BLaER1 treated with 17β-estradiol and CSF1 and Interleukin-3, amounts not matched to agents 10 nM and 100 nM (cell line): ENCODE data around the gene TMPRSS6.

Experiments
- H3K27ac ChIP-seq, 11 experiments: shearing (Covaris generic); formaldehyde crosslinking; 2 replicates each; pipeline ENCODE4 v1.8.1; 2022
- H3K27me3 ChIP-seq, 11 experiments: shearing (Covaris generic); formaldehyde crosslinking; 2 replicates each; pipeline ENCODE4 v1.8.1; 2022
- H3K36me3 ChIP-seq, 11 experiments: shearing (Covaris generic); formaldehyde crosslinking; 2 replicates each; pipeline ENCODE4 v1.8.1; 2022
- H3K4me1 ChIP-seq, 10 experiments: shearing (Covaris generic); formaldehyde crosslinking; 2 replicates each; pipeline ENCODE4 v1.8.1; 2022
- H3K4me2 ChIP-seq, 11 experiments: shearing (Covaris generic); formaldehyde crosslinking; 2 replicates each; pipeline ENCODE4 v1.8.1; 2022
- H3K4me3 ChIP-seq, 10 experiments: shearing (Covaris generic); formaldehyde crosslinking; 2 replicates each; pipeline ENCODE4 v1.8.1; 2022
- H3K9ac ChIP-seq, 11 experiments: shearing (Covaris generic); formaldehyde crosslinking; 2 replicates each; pipeline ENCODE4 v1.8.1; 2022
- H3K9me3 ChIP-seq, 11 experiments: shearing (Covaris generic); formaldehyde crosslinking; replicated peaks in 1 of 11; 2 replicates each; pipeline ENCODE4 v1.8.1; 2022
- H4K20me1 ChIP-seq, 11 experiments: shearing (Covaris generic); formaldehyde crosslinking; 2 replicates each; pipeline ENCODE4 v1.8.1; 2022
- Cebpa-rat ChIP-seq, 11 experiments: shearing (Covaris generic); IDR thresholded peaks; 2 replicates each; pipeline ENCODE4 v1.8.1; 2022

Gene TMPRSS6

DNA sequence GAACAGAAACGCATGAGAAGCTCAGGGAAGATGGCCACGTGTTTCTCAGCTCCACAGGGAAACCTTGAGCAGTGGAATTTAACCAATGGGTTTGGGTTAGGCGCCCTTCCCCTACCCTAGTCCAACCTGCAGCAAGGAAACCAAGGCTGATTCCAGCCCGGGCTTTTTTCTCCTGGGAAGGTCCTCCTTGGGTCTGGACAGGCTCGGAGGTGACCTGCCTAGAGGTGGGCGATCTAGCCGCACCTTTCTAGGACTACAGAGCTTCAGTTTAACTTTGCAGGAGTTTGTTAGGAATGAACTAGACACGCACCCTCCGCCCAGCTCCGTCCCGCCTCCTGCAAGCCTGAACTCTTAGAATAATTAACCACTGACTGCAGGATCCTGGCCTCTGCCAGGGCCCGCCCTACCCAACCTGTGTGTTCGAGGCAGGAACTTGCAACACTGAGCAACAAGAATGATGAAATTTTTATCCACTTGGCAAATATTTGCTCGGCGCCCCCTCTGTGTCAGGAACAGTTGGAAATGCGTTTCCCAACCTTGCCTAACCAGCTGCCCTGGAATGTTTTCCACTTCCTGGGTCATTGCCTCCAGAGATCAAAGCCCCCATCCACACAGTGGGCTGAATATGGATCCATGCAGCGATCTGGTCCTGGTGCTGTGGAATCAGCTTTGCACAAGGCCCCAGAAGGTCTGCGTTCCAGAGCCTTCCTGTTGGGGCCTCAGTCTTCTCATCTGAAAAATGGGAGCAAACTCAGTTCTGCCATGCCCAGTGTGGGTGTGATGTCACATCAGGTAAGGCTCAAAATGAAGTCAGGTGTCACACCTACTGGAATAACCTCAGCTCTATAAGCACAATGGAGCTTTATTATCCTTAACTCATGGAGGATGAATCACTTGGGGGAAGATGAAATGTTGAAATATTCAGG lies 76.7 kb downstream of the TMPRSS6 start:
- peak in 2 of 11 experiments; percentile 12 to 15; a peak in 1 of 22 replicates for TF ChIP-seq Cebpa-rat (IDR thresholded peaks at IDR 0.05)
- Histone ChIP-seq H3K36me3 (peaks cover 20 to 35% (median 29%) of the 10 kb centered on the region in 11 experiments), H3K4me1 (peaks cover 0 to 35% (median 8%) of the 10 kb centered on the region in 10 experiments; a peak in 10 of 20 replicates), H3K27ac (peak overlapping the region in 4 of 11 experiments; percentile 2 to 28 (median 4); a peak in 3 of 22 replicates), H4K20me1 (peaks cover 0 to 32% (median 9%) of the 10 kb centered on the region in 11 experiments; a peak in 12 of 22 replicates), H3K9ac (peak overlapping the region in 2 of 11 experiments; percentile 2 to 7; a peak in 1 of 22 replicates), H3K9me3 (no peaks in the 10 kb centered on the region), H3K4me3 (no peak overlapping the region), H3K4me2 (peak overlapping the region in 4 of 11 experiments; percentile 19 to 66 (median 48); a peak in 7 of 22 replicates), H3K27me3 (no peaks in the 10 kb centered on the region)

DNA sequence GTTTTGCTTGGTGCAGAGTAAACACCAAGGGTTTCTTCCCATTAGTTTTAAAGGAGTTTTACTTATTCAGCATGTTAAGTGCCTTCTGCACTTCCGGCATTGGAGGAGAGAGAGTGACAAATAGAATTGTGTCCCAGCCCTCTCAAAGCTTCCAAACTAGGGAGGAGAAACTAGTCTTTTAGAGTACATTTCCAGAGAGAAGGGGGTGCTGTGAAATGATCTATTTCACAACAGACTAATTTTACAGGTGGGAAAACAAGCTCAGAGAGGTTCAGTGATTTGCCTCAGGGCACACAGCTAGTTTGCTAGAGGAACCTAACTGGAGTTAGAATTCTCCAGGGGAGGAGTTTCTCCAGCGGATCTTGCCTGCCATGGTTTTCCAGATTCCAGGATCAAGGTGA lies 77.4 kb downstream of the TMPRSS6 start:
- Histone ChIP-seq H3K4me1 (peaks cover 0 to 35% (median 8%) of the 10 kb centered on the region in 10 experiments; a peak in 10 of 20 replicates), H3K4me3 (no peak overlapping the region), H3K9me3 (no peaks in the 10 kb centered on the region), H3K4me2 (peak overlapping the region in 4 of 11 experiments; percentile 19 to 66 (median 48); a peak in 7 of 22 replicates), H3K36me3 (peaks cover 27 to 42% (median 36%) of the 10 kb centered on the region in 11 experiments), H3K9ac (peak overlapping the region in 3 of 11 experiments; percentile 2 to 7 (median 7); a peak in 1 of 22 replicates), H4K20me1 (peaks cover 0 to 37% (median 10%) of the 10 kb centered on the region in 11 experiments; a peak in 13 of 22 replicates), H3K27ac (peak overlapping the region in 3 of 11 experiments; percentile 2 to 28 (median 4); a peak in 2 of 22 replicates), H3K27me3 (no peaks in the 10 kb centered on the region)
- no peak for TF ChIP-seq Cebpa-rat (IDR thresholded peaks at IDR 0.05)

DNA sequence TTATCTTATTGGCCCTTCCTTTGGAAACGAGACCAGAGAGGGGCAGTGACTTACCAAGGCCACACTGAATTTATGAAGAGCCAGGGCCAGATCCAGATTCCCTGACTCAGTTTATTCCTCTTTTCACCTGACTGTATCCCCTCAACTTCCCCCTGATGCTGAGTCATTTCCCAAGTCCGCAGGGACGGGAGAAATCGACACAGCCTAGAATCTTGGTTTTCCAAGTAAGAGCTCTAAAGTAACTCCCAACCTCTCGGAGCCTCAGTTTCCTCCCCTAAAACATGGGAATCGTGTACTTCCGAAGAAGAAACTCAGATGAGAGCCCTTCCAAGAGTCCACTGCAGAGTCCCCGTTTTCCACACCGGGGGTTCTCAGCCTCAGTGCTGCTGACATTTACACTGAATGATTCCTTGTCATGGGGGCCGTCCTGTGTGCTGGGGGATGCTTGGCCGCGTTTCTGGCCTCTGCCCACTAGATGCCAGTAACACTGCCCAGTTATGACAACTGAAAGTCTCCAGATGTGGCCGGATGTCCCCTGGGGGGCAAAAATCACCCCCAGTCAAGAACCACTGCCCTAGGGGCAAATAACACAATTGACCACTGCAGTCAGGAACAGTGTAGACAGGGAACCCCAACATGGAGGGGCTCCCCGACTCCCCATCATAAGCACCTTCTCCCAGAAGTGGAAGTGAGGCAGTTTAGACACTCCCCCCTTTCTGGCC lies 78.8 kb downstream of the TMPRSS6 start:
- H3K4me3 ChIP-seq, result no peak overlapping the region
- H3K4me2 ChIP-seq, result peak overlapping the region in 2 of 11 experiments; percentile 43 to 66; a peak in 1 of 22 replicates
- H3K9me3 ChIP-seq, result no peaks in the 10 kb centered on the region
- H4K20me1 ChIP-seq, result peaks cover 7 to 51% (median 19%) of the 10 kb centered on the region in 11 experiments; a peak in 16 of 22 replicates
- peak overlapping the region in 2 of 11 experiments; percentile 2 to 7; a peak in 2 of 22 replicates for H3K9ac ChIP-seq
- no peak for TF ChIP-seq Cebpa-rat (IDR thresholded peaks at IDR 0.05)
- no peaks in the 10 kb centered on the region for H3K27me3 ChIP-seq
- no peak overlapping the region for H3K27ac ChIP-seq
- peaks cover 0 to 35% (median 9%) of the 10 kb centered on the region in 10 experiments; a peak in 12 of 20 replicates for H3K4me1 ChIP-seq
- H3K36me3 ChIP-seq, result peaks cover 40 to 56% (median 50%) of the 10 kb centered on the region in 11 experiments

DNA sequence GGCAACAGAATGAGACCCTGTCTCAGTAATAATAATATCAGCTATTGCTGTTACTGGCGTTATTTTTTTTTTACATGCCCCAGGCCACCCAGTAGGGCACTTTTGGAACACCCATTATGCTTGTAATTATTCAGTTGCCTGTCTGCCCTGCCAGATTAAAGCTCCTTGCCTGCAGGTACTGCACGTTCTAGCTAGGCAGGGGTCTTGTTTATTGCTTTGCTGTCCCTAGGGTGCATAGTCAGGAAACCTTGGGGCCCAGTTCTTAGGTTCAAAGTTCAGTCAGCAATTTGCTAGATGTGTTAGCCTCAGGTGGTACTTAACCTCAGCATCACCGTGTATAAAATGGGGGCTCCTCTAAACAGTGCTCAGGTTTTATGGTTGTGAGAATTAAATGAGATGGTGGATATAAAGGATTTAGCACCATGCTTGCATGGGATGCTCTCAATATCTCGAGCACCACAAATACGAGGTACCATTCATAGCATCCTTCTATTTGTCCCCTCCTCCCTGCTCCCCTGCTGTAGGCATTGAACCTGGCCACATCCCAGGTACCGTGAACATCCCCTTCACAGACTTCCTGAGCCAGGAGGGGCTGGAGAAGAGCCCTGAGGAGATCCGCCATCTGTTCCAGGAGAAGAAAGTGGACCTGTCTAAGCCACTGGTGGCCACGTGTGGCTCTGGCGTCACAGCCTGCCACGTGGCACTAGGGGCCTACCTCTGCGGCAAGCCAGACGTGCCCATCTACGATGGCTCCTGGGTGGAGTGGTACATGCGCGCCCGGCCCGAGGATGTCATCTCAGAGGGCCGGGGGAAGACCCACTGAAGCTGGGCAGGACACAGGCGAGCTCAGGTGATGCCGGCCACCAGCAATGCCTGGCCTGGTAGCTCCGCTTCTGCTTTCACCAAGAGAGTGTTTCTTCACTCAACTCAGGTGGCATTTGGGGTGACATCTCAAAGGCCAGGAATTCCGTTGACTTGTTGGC lies 80.5 kb downstream of the TMPRSS6 start:
- Histone ChIP-seq H3K9me3 (no peaks in the 10 kb centered on the region), H3K36me3 (peaks cover 58 to 73% (median 67%) of the 10 kb centered on the region in 11 experiments), H3K4me3 (no peak overlapping the region), H3K27ac (no peak overlapping the region), H3K9ac (no peak overlapping the region; a peak in 1 of 22 replicates), H3K27me3 (no peaks in the 10 kb centered on the region), H4K20me1 (peaks cover 18 to 69% (median 35%) of the 10 kb centered on the region in 11 experiments; a peak in 17 of 22 replicates), H3K4me2 (no peak overlapping the region), H3K4me1 (peaks cover 0 to 35% (median 16%) of the 10 kb centered on the region in 10 experiments; a peak in 14 of 20 replicates)
- no peak for TF ChIP-seq Cebpa-rat (IDR thresholded peaks at IDR 0.05)

DNA sequence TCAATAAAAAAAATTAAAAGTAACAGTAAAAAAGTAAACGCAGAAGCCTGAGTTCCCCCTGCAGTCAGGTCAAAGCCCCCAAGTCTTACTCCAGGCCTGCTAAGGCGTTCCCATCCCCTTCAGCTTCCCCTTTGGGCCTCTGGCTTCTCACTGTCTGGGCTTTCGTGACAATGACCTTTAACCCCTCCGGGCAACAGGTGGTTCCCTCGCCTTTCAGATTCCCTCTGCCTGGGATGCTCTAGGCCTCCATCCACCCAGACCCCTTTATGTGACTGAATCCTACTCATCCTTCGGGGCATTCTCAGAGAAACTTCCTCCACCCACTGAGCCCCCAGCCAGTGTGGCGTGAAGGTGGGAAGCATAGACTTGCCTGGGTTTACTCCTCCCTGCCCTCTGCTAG lies 82.0 kb downstream of the TMPRSS6 start:
- no peak overlapping the region for H3K4me2 ChIP-seq
- no peaks in the 10 kb centered on the region for H3K9me3 ChIP-seq
- H3K27me3 ChIP-seq, result no peaks in the 10 kb centered on the region
- no peak for TF ChIP-seq Cebpa-rat (IDR thresholded peaks at IDR 0.05)
- peaks cover 24 to 83% (median 49%) of the 10 kb centered on the region in 11 experiments; a peak in 20 of 22 replicates for H4K20me1 ChIP-seq
- H3K27ac ChIP-seq, result no peak overlapping the region
- H3K9ac ChIP-seq, result 0 out of 22 replicates have a peak overlapping the region, but pooled peaks of 1 of the 11 experiments have one; percentile 19
- peaks cover 61 to 82% (median 73%) of the 10 kb centered on the region in 11 experiments for H3K36me3 ChIP-seq
- H3K4me3 ChIP-seq, result no peak overlapping the region
- peaks cover 0 to 27% (median 16%) of the 10 kb centered on the region in 10 experiments; a peak in 16 of 20 replicates for H3K4me1 ChIP-seq

DNA sequence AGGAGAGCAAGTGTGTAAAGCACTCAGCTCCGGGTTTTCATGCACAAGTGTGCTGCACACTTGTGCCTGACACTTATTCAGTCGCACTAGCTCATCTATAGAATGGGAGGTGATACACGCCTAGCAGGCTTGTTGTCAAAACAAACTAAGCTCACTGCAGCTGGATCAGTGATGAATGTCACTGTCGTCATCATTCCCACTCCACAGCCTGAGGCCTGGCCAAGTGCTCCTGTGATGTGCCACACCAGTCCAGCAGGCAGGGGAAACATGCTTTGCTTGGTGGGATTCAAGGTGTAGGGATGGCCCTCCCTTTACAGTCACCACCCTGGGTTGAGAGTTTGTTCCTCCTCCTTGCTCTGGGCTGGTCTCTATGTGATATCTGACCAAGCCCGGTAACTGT lies 83.2 kb downstream of the TMPRSS6 start:
- peaks cover 61 to 85% (median 73%) of the 10 kb centered on the region in 11 experiments for H3K36me3 ChIP-seq
- no peak overlapping the region for H3K9ac ChIP-seq
- no peak overlapping the region for H3K27ac ChIP-seq
- no peaks in the 10 kb centered on the region for H3K9me3 ChIP-seq
- no peak overlapping the region for H3K4me3 ChIP-seq
- no peak overlapping the region for H3K4me2 ChIP-seq
- peaks cover 30 to 89% (median 55%) of the 10 kb centered on the region in 11 experiments; a peak in 20 of 22 replicates for H4K20me1 ChIP-seq
- peaks cover 11 to 29% (median 22%) of the 10 kb centered on the region in 10 experiments; a peak in 19 of 20 replicates for H3K4me1 ChIP-seq
- no peaks in the 10 kb centered on the region for H3K27me3 ChIP-seq
- TF ChIP-seq Cebpa-rat (IDR thresholded peaks at IDR 0.05), result no peak

DNA sequence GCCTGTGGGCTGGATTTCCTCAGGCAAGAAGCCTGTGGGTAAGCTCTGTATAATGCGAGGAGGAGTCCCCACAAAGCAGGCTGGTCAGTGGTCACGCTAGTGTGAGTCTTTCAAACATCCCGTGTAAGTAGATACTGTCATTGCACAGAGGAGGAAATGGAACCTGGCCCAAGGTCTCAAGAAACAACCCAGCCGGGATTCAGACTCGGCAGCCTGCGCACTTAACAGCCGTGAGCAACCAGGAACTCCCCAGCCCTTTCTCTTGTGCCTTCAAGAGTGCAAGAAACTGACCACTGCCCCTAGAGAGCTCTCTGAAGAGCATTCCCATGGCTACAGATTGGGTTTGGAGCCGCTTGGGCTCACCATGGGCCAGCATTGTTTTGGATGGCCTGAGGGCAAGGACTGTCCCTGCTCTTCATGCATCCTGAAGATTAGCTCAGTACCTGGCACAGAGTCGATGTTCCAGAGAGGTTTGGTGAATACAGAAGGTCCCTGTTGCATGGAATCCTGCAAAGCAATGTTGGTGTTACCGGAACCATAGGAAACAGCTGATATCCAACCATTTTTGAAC lies 83.9 kb downstream of the TMPRSS6 start:
- Histone ChIP-seq H3K36me3 (peaks cover 61 to 80% (median 71%) of the 10 kb centered on the region in 11 experiments), H3K9me3 (no peaks in the 10 kb centered on the region), H4K20me1 (peaks cover 29 to 88% (median 55%) of the 10 kb centered on the region in 11 experiments; a peak in 20 of 22 replicates), H3K27ac (no peak overlapping the region), H3K27me3 (no peaks in the 10 kb centered on the region), H3K4me1 (peaks cover 17 to 36% (median 25%) of the 10 kb centered on the region in 10 experiments; a peak in 19 of 20 replicates), H3K4me2 (no peak overlapping the region), H3K4me3 (no peak overlapping the region), H3K9ac (peak overlapping the region in 1 of 11 experiments; percentile 18; a peak in 1 of 22 replicates)
- no peak for TF ChIP-seq Cebpa-rat (IDR thresholded peaks at IDR 0.05)
